T47D (cell line): ENCODE measurements around the gene SPACA7.
A peak's percentile ranks its signal among the peaks of the same experiment; 100 is the strongest.

Source experiments
- DNase-seq, 2 experiments: peaks; one replicate each; pipeline versions ENCODE4 v3.0.0 to v3.0.0-alpha.2; 2011 to 2012; ENCODE audit warnings: low read depth in 1 of 2, low spot score in 1 of 2
- JUND ChIP-seq: IDR thresholded peaks from 2 replicates; pipeline ENCODE4 v1.6.1; 2012; ENCODE audit warnings: low read depth
- in situ Hi-C: cut with HindIII; loops from 2 replicates; pipeline ENCODE4 v1.10.0; 2016; ENCODE audit warnings: low sequenced_read_pairs, low pct_unique_long_range_greater_than_20kb

Gene SPACA7, protein sequence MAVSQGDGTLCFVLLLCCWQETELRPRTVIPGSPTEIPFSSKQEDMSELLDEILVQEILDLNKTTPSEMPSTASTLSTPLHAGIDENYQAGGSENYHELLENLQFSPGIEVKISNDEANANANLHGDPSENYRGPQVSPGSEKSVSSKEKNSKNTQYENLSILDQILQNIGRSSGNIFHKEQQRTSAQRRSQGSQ

DNA sequence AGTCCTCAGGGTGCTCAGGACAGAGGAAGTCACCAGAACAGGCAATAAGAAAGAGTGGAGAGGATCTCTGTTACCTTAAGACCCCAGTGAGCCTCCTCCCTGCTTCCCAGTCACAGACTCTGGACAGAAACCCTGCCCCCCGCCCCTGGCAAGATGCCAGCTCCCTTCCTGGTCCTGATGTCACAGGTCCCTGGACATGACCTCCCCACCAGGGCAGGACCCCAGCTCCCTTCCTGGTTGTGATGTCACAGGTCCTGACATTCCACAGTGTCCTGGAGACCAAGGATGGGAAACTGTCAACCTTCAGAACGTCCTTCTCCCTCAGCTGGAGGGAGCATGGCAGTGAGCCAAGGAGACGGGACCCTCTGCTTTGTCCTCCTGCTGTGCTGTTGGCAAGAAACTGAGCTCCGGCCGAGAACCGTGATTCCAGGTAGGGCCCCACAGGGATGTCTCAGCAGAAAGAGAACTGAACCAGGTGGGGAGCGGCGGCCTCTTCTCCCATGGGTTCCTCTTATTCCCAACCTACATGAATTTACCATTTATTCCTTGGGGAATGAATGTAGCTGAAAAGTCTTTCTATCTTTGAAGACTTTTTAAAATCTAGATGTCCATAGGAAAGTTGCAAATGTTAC is at the start of gene SPACA7:
TSS of gene SPACA7 (plus strand) at position 306 of the 632 bp plus-strand sequence. CDS start at position 337, 31 bp downstream.
- no peak for DNase-seq
- in situ Hi-C loops: no loop called here
- no peak for TF ChIP-seq JUND

DNA sequence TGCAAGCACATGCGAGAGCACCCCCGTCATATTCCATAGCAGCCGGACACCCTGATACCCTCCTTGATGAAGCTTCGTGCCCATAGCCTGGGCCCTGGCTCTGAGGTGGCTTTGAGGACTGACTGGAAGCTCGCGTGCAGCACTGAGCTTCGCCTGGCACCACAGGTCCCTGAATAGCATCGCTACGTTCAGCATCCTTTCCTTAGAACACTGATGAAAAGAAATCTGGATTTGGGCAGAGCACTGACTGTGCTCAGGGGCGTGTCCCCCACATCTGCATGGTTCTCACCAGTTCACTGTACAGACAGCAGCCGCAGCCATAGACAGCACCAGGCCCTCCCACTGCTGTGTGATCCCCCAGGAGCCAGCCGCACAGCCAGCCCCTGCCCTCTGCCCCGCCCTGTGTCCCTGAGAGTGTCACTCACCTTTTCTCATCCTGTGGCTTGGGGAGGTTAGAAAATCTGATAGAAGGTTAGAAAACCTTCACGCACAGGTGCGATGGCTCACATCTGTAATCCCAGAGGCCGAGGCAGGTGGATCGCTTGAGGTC is 49.3 kb upstream of the SPACA7 start:
- no peak for DNase-seq
- in situ Hi-C loops: no loop called here
- TF ChIP-seq JUND: no peak

DNA sequence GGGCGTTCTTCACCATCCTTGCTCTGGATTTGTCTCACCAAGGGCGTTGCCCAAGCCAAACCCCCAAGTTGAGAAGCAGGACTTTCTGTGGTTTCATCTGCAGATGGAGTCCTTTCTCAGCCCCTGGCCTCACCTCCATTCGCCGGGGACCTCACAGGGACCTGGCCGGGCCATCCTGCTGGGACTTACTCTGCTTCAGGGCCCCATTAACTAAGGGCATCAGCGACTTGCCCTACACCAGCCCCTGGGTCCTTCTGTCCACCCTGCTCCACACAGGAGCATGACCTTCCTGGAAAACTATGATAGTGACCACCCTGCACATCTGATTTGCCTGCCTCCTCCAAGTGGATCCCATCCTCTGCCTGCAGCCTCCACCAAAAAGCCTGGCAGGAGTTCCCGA is 47.2 kb upstream of the SPACA7 start:
- DNase-seq: no peak
- in situ Hi-C loops: no loop called here
- no peak for TF ChIP-seq JUND

DNA sequence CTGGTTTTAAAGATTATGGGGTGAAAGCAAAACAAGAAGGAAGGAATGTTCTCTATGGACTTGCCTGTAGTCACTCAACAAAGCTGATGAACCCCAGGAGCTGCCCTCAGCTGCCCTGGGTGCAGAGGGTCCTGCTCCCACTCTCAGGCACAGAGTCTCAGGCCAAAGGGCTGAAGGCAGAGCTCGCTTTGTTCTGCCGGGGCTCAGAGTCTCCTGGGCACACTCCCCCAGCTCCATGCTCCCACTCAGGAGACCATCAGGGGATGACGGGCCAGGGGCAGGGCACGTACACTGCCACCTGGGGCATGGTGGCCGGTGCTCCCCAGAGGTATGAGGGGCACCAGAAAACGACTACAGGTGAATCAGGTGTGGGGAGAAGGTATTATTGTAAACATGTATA is 46.8 kb upstream of the SPACA7 start:
- no peak for DNase-seq
- no peak for TF ChIP-seq JUND
- in situ Hi-C loops: no loop called here

GRCh38 chr13:112330066-112330465 is 46.1 kb upstream of the SPACA7 start:
- in situ Hi-C loops: no loop called here
- TF ChIP-seq JUND: no peak
- no peak for DNase-seq

GRCh38 chr13:112330479-112331381 is 45.4 kb upstream of the SPACA7 start:
- no peak for DNase-seq
- in situ Hi-C loops: no loop called here
- TF ChIP-seq JUND: no peak

- no peak for DNase-seq
- in situ Hi-C loops: no loop called here
- TF ChIP-seq JUND: no peak
These were observed 44.5 kb upstream of the SPACA7 start for GRCh38 chr13:112331675-112332074.

GRCh38 chr13:112332727-112333126 is 43.4 kb upstream of the SPACA7 start:
- in situ Hi-C loops: no loop called here
- no peak for TF ChIP-seq JUND
- DNase-seq: no peak

DNA sequence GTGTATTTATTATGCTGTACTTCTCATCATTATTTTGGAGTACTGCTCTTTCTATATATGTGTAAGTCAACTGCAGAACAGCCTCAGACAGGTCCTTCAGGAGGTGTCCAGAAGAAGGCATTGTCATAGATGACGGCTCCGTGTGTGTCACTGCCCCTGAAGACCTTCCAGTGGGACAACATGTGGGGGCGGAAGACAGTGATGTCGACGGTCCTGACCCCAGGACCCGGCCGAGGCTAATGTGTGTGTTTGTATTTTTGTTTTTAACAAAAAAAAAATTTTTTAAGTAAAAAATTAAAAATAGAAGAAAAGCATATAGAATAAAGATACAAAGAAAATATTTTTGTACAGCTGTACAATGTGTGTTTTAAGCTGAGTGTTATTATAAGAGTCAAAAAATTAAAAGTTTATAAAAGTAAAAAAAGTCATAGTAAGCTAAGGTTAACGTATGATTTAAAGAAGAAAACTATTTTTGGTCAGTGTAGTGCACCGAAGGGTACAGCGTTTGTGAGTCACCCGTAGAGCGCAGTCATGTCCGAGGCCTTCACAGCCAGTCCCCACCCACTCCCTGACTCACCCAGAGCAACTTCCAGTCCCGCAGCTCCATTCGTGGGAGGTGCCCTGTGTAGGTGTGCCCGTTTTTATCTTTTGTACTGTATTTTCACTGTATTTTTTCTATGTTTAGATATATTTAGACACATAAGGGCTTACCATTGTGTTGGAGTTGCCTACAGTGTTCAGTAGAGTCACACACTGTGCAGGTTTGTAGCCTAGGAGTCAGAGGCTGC is 42.2 kb upstream of the SPACA7 start:
- DNase-seq: no peak
- no peak for TF ChIP-seq JUND
- in situ Hi-C loops: no loop called here

- in situ Hi-C loops: no loop called here
- DNase-seq: no peak
- TF ChIP-seq JUND: no peak
These were observed 41.0 kb upstream of the SPACA7 start for GRCh38 chr13:112335135-112335534.

DNA sequence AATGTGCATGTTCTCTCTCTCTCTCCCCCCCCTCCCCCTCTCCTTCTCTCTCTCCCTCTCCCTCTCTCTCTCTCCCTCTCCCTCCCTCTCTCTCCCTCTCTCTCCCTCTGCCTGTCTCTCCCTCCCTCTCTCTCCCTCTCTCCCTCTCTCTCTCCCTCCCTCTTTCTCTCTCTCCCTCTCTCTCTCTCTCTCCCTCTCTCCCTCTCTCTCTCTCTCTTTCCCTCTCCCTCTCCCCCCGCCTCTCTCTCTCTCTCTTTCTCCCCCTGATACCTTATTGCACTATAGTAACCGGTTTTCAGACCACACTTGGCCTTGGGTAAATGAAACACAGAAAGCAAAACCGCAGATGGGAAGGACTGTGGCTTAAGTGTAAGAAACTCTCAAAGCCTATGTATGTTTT is 34.7 kb upstream of the SPACA7 start:
- TF ChIP-seq JUND: no peak
- in situ Hi-C loops: no loop called here
- no peak for DNase-seq

- TF ChIP-seq JUND: no peak
- DNase-seq: peak in 1 of 2 experiments; percentile 6
- in situ Hi-C loops: no loop called here
These were observed 34.0 kb upstream of the SPACA7 start for GRCh38 chr13:112341976-112342735.
